HepG2 (cell line): Measurements from ENCODE around the gene TUT1. TPM values are rescaled to one million over a fixed set of nuclear protein-coding genes. Genes with fewer than 3 reads are reported as not detected.

Experiments
- AHR ChIP-seq: IDR thresholded peaks from 2 replicates; pipeline ENCODE4 v1.6.1; 2018; ENCODE audit warnings: missing genetic modification reagents, missing compliant biosample characterization
- ARNT ChIP-seq: fragments of 450-650 bp; IDR thresholded peaks from 2 replicates; pipeline ENCODE4 v1.6.1; 2017
- CBX2 ChIP-seq, 2 experiments: fragments of 200-600 bp in 1 of 2; sonication (generic); formaldehyde crosslinking in 1 of 2; IDR thresholded peaks; 2 replicates each; pipeline versions ENCODE4 v1.7.0 to v1.8.1; 2018 to 2022; ENCODE audit warnings: low read depth in 2 of 2, low read length in 1 of 2, mild to moderate bottlenecking in 1 of 2, missing genetic modification reagents in 1 of 2
- CREM ChIP-seq, 2 experiments: sonication (generic) in 1 of 2; formaldehyde crosslinking in 1 of 2; IDR thresholded peaks; 2 replicates each; pipeline versions ENCODE4 v1.4.0 to v1.6.1; 2016 to 2020; ENCODE audit warnings: antibody characterized with exemption in 1 of 2, mild to moderate bottlenecking in 1 of 2, missing genetic modification reagents in 1 of 2
- ELF3 ChIP-seq: IDR thresholded peaks from 2 replicates; pipeline ENCODE4 v1.6.1; 2016; ENCODE audit warnings: missing genetic modification reagents, missing compliant biosample characterization
- ERF ChIP-seq: IDR thresholded peaks from 2 replicates; pipeline ENCODE4 v1.6.1; 2018; ENCODE audit warnings: missing biosample characterization, missing genetic modification reagents
- ETV5 ChIP-seq: IDR thresholded peaks from 2 replicates; pipeline ENCODE4 v1.6.1; 2018; ENCODE audit warnings: missing biosample characterization, missing genetic modification reagents, inconsistent platforms, borderline replicate concordance
- GATAD1 ChIP-seq: IDR thresholded peaks from 2 replicates; pipeline ENCODE4 v1.6.1; 2016; ENCODE audit warnings: missing genetic modification reagents, missing compliant biosample characterization
- GATAD2A ChIP-seq: IDR thresholded peaks from 2 replicates; pipeline ENCODE4 v1.6.1; 2016
- HNRNPUL1 ChIP-seq: fragments of 200-400 bp; formaldehyde crosslinking; IDR thresholded peaks from 2 replicates; pipeline ENCODE4 v1.6.1; 2017; ENCODE audit warnings: low read depth, mild to moderate bottlenecking, low read length, moderate library complexity
- MATR3 ChIP-seq: sonication (generic); formaldehyde crosslinking; IDR thresholded peaks from 2 replicates; pipeline ENCODE4 v1.4.0; 2020; ENCODE audit warnings: missing genetic modification reagents
- MLX ChIP-seq: IDR thresholded peaks from 2 replicates; pipeline ENCODE4 v1.6.1; 2016
- NR2F6 ChIP-seq, 2 experiments: IDR thresholded peaks; 2 replicates each; pipeline ENCODE4 v1.6.1; 2016; ENCODE audit warnings: antibody characterized with exemption in 1 of 2, mild to moderate bottlenecking in 1 of 2
- RAD21 ChIP-seq: fragments of 450-650 bp; formaldehyde crosslinking; IDR thresholded peaks from 2 replicates; pipeline ENCODE4 v1.5.0; 2020; ENCODE audit warnings: mild to moderate bottlenecking
- RARG ChIP-seq: sonication (generic); formaldehyde crosslinking; IDR thresholded peaks from 2 replicates; pipeline ENCODE4 v1.4.0; 2020; ENCODE audit warnings: low read depth, mild to moderate bottlenecking, missing genetic modification reagents
- RXRA ChIP-seq: sonication (generic); formaldehyde crosslinking; IDR thresholded peaks from 2 replicates; pipeline ENCODE4 v1.5.1; 2020; ENCODE audit warnings: missing genetic modification reagents
- SALL1 ChIP-seq: sonication (generic); formaldehyde crosslinking; IDR thresholded peaks from 2 replicates; pipeline ENCODE4 v1.8.0; 2022; ENCODE audit warnings: mild to moderate bottlenecking, missing genetic modification reagents
- SIN3A ChIP-seq: IDR thresholded peaks from 2 replicates; pipeline ENCODE4 v1.6.1; 2011; ENCODE audit warnings: low read depth, mild to moderate bottlenecking, control low read depth, low read length, borderline replicate concordance
- SIX4 ChIP-seq: sonication (generic); formaldehyde crosslinking; IDR thresholded peaks from 2 replicates; pipeline ENCODE4 v1.4.0; 2020; ENCODE audit warnings: missing genetic modification reagents
- SOX6 ChIP-seq, 2 experiments: fragments of 450-650 bp in 1 of 2; sonication (generic) in 1 of 2; formaldehyde crosslinking in 1 of 2; IDR thresholded peaks; 2 replicates each; pipeline versions ENCODE4 v1.4.0 to v1.6.1; 2017 to 2020; ENCODE audit warnings: antibody characterized with exemption in 1 of 2, mild to moderate bottlenecking in 1 of 2, missing genetic modification reagents in 1 of 2
- THAP11 ChIP-seq: IDR thresholded peaks from 2 replicates; pipeline ENCODE4 v1.6.1; 2016; ENCODE audit warnings: missing biosample characterization, missing genetic modification reagents
- ZBTB33 ChIP-seq: sonication (generic); formaldehyde crosslinking; IDR thresholded peaks from 2 replicates; pipeline ENCODE4 v1.4.0; 2020; ENCODE audit warnings: missing genetic modification reagents
- ZBTB38 ChIP-seq: sonication (generic); formaldehyde crosslinking; IDR thresholded peaks from 2 replicates; pipeline ENCODE4 v1.5.1; 2020; ENCODE audit warnings: mild to moderate bottlenecking, missing genetic modification reagents
- ZNF260 ChIP-seq: sonication (generic); formaldehyde crosslinking; IDR thresholded peaks from 2 replicates; pipeline ENCODE4 v1.4.0; 2020; ENCODE audit warnings: missing genetic modification reagents, low read depth, mild to moderate bottlenecking, borderline replicate concordance
- ZNF430 ChIP-seq: sonication (generic); formaldehyde crosslinking; IDR thresholded peaks from 2 replicates; pipeline ENCODE4 v1.9.0; 2021; ENCODE audit warnings: mild to moderate bottlenecking, missing genetic modification reagents
- ZNF644 ChIP-seq: IDR thresholded peaks from 2 replicates; pipeline ENCODE4 v1.6.1; 2016; ENCODE audit warnings: low read depth
- polyA plus RNA-seq, 8 experiments: library from polyadenylated mRNA; depleted of rRNA in 3 of 8; stranded (reverse) in 7 of 8; unstranded in 1 of 8; fragments of >200 nt; fragmentation: Illumina TruSeq in 4 of 8; extraction: Trizol in 4 of 8; gene quantifications; 2 replicates each; pipeline versions ENCODE4 v1.2.1 to v1.2.3, GENCODE V29; 2011 to 2016; ENCODE audit warnings: low read depth in 4 of 8, missing spikeins in 1 of 8, mixed read lengths in 1 of 8; ENCODE audit not compliant: insufficient read depth in 1 of 8
- total RNA-seq, 5 experiments: library from RNA; depleted of rRNA; stranded (reverse); fragments of >200 nt; fragmentation: Illumina TruSeq; extraction: Trizol; gene quantifications; 2 replicates each; pipeline ENCODE4 v1.2.3, GENCODE V29; 2016; ENCODE audit warnings: low read depth in 1 of 5
- TF ChIP-seq, protein P1 (sequence below): IDR thresholded peaks from 2 replicates; pipeline ENCODE4 v1.6.1; 2018; ENCODE audit warnings: missing genetic modification reagents, mild to moderate bottlenecking, missing compliant biosample characterization
- TF ChIP-seq, protein P2 (sequence below), 2 experiments: fragments of 450-650 bp in 1 of 2; sonication (generic) in 1 of 2; formaldehyde crosslinking; IDR thresholded peaks; 2 replicates each; pipeline versions ENCODE4 v1.5.0 to v1.8.0; 2020 to 2022; ENCODE audit warnings: mild to moderate bottlenecking in 1 of 2, missing genetic modification reagents in 1 of 2

Gene TUT1
- total and polyA plus RNA-seq, 2 of the 13 experiments (the other 11 are each of a cell fraction or from before 2014, with no cell fraction given): 9.7 to 14.3 TPM

GRCh38 chr11:62599069-62599696, 7.9 kb upstream of the TUT1 start (continued):
- TF ChIP-seq ZBTB33 (CRISPR knock-in tag): no peak
- no peak for TF ChIP-seq CBX2 (IDR thresholded peaks at IDR 0.05; ENCODE audit: low read depth, low read length)
- TF ChIP-seq CBX2 (CRISPR knock-in tag; IDR thresholded peaks at IDR 0.05; ENCODE audit: low read depth): no peak
- TF ChIP-seq ERF (CRISPR knock-in tag): 0 out of 2 replicates have a peak, but pooled peaks have one; percentile 29
- TF ChIP-seq SOX6 (IDR thresholded peaks at IDR 0.05): no peak
- peak; percentile 86 for TF ChIP-seq SOX6 (CRISPR knock-in tag; IDR thresholded peaks at IDR 0.05)
- TF ChIP-seq NR2F6 (IDR thresholded peaks at IDR 0.05): 0 out of 2 replicates have a peak, but pooled peaks have one; percentile 13
- peak; percentile 42; the same call in 1 of the 2 replicates for TF ChIP-seq NR2F6 (CRISPR knock-in tag; IDR thresholded peaks at IDR 0.05)
- TF ChIP-seq AHR (CRISPR knock-in tag): no peak
- TF ChIP-seq ZNF260: no peak
- TF ChIP-seq RARG: no peak
- TF ChIP-seq ZBTB38 (CRISPR knock-in tag): peak; percentile 36; the same call in 1 of the 2 replicates
- peak; percentile 85 for TF ChIP-seq THAP11 (CRISPR knock-in tag)
- no peak for TF ChIP-seq ZNF430 (CRISPR knock-in tag)
- TF ChIP-seq, protein P1, sequence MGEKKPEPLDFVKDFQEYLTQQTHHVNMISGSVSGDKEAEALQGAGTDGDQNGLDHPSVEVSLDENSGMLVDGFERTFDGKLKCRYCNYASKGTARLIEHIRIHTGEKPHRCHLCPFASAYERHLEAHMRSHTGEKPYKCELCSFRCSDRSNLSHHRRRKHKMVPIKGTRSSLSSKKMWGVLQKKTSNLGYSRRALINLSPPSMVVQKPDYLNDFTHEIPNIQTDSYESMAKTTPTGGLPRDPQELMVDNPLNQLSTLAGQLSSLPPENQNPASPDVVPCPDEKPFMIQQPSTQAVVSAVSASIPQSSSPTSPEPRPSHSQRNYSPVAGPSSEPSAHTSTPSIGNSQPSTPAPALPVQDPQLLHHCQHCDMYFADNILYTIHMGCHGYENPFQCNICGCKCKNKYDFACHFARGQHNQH (CRISPR knock-in tag): peak; percentile 46; the same call in 1 of the 2 replicates
- TF ChIP-seq MATR3 (CRISPR knock-in tag): no peak
- TF ChIP-seq ELF3 (CRISPR knock-in tag): peak; percentile 64; the same call in 1 of the 2 replicates
- peak; percentile 86; the same call in 1 of the 2 replicates for TF ChIP-seq ETV5 (CRISPR knock-in tag)
- no peak for TF ChIP-seq SIX4 (CRISPR knock-in tag)
- peak; percentile 65 for TF ChIP-seq SALL1 (CRISPR knock-in tag)
- peak; percentile 46; the same call in 1 of the 2 replicates for TF ChIP-seq CREM (IDR thresholded peaks at IDR 0.05)
- TF ChIP-seq CREM (CRISPR knock-in tag; IDR thresholded peaks at IDR 0.05): no peak
- TF ChIP-seq ARNT: no peak
- 0 out of 2 replicates have a peak, but pooled peaks have one; percentile 25 for TF ChIP-seq RXRA (CRISPR knock-in tag)
- TF ChIP-seq MLX: no peak
- no peak for TF ChIP-seq HNRNPUL1
- no peak for TF ChIP-seq SIN3A
- peak; percentile 81 for TF ChIP-seq GATAD2A (CRISPR knock-in tag)
- TF ChIP-seq RAD21: no peak
- TF ChIP-seq, protein P2, sequence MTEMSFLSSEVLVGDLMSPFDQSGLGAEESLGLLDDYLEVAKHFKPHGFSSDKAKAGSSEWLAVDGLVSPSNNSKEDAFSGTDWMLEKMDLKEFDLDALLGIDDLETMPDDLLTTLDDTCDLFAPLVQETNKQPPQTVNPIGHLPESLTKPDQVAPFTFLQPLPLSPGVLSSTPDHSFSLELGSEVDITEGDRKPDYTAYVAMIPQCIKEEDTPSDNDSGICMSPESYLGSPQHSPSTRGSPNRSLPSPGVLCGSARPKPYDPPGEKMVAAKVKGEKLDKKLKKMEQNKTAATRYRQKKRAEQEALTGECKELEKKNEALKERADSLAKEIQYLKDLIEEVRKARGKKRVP (CRISPR knock-in tag; IDR thresholded peaks at IDR 0.05): no peak
- no peak for TF ChIP-seq ZNF644
- peak; percentile 81 for TF ChIP-seq GATAD1 (CRISPR knock-in tag)
